Middle frontal gyrus (tissue), 1 donor: ENCODE data around the gene TTC7B.
A peak's percentile ranks its signal among the peaks of the same experiment; 100 is the strongest.
"Not testable (repeated sequence)": the region's sequence is repeated elsewhere in the genome, so short reads cannot be mapped to it uniquely, and the experiment has no call there.

Source experiments
- DNase-seq: peaks from one replicate; pipeline ENCODE4 v3.0.0-alpha.2; 2015; ENCODE audit warnings: low spot score; ENCODE audit errors: extremely low spot score

The TTC7B gene, protein sequence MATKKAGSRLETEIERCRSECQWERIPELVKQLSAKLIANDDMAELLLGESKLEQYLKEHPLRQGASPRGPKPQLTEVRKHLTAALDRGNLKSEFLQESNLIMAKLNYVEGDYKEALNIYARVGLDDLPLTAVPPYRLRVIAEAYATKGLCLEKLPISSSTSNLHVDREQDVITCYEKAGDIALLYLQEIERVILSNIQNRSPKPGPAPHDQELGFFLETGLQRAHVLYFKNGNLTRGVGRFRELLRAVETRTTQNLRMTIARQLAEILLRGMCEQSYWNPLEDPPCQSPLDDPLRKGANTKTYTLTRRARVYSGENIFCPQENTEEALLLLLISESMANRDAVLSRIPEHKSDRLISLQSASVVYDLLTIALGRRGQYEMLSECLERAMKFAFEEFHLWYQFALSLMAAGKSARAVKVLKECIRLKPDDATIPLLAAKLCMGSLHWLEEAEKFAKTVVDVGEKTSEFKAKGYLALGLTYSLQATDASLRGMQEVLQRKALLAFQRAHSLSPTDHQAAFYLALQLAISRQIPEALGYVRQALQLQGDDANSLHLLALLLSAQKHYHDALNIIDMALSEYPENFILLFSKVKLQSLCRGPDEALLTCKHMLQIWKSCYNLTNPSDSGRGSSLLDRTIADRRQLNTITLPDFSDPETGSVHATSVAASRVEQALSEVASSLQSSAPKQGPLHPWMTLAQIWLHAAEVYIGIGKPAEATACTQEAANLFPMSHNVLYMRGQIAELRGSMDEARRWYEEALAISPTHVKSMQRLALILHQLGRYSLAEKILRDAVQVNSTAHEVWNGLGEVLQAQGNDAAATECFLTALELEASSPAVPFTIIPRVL

DNA sequence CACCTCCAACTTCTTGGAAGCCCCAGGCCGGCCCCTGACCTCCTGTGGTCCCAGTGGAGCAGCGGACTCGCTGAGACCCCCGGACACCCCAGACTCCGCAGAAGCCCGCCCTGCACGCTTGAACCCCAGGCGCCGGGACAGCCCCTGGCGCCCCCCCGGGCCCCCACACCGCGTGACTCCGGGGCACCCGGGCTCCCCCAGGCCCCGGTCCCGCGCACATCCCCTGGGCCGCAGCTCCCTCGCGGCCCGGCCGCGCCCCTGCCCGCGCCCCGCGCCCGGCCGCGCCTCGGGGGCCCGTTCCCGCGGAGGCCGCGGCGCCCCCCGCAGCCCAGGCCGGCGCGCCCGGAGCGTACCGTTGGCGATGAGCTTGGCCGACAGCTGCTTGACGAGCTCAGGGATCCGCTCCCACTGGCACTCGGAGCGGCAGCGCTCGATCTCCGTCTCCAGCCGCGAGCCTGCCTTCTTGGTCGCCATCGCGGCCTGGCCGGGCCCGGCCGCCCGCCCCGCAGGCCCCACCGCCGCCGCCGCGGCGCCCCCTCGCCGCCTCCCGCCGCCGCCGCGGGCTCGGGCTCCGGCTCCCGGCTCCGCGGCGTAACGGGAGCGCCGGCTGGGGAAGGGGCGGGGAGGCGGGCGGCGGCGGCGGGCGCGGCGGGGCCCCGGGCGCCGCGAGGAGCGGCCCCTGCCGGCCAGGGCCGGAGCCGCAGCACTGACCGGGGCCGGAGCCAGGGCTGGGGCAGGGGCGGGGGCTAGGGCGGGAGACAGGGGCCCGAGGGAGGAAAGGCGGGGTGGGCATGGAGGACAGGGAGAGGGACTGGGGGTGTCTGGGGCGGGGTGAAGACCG lies at the start of gene TTC7B:
Gene TTC7B, minus strand, starts transcription at position 609 of the 841 bp plus-strand sequence. Its CDS starts 135 bp downstream, at position 474.
- DNase-seq = no peak

DNA sequence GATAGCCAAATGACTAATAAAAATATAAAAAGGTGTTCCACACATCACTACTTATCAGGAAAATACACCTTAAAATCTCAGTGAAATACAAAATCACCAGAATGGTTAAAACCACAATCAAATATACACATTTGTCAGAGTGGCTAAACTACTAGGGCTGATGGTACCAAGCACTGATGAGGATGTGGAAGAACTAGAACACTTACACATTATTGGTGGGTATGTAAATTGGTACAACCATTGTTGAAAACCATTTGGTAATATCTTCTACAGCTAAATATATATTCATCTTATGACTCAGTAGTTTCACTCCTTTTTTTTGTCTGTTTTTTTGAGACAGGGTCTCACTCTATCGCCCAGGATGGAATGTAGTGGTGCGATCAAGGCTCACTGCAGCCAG lies 48.5 kb upstream of the TTC7B start:
- no peak for DNase-seq

DNA sequence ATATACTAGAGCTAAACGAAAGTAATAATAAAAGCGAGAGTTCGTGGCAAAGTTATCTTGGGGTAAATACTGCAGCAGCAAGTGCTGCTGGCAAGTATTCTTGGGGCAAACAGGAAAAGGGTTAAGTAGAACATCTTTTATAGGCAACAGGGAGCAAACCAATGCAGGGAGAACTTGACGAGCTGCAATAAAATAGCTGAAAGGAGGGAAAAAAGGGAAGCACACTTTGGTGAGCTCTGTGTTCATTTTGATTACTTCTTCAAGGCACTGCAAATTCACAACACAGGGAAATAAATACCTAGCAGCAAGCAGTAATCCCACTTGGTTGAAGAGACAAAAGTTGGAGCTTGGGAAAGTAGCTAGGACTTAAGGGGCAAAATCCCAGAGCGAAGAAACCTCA lies 42.3 kb upstream of the TTC7B start:
- no peak for DNase-seq

DNA sequence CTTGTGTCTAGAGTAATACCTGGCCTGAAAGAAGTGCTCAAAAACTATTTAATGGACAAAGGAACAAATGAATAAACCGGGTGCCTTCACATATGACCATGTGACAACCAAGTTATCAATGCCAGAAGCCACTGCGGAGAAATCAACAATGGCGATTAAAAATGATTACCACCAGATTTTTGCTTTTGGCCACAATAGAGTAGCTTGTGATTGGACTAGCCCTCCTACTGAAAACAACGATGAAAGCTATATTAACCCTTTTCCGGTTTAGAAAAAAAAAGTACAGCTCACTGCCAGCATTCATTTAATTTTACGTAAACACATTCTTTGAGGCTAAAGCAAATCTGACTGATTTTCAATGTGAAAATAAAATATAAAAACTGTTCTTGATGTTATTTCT lies 41.6 kb upstream of the TTC7B start:
- no peak for DNase-seq

DNA sequence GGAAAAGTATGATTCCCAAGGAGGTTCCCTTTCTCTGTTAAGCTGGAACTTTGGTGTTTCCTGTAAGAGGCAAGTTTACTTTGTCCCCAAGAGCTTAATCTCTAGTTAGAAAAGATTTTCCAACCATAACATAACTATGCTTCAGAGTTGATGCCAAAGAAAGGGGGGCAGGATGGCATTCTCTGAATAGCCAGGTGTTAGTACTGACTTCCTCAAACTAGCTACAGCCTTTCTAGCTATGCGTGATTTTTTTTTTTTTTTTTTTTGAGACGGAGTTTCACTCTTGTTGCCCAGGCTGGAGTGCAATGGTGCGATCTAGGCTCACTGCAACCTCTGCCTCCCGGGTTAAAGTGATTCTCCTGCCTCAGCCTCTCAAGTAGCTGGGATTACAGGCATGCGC lies 39.9 kb upstream of the TTC7B start:
- DNase-seq = not testable (repeated sequence)

DNA sequence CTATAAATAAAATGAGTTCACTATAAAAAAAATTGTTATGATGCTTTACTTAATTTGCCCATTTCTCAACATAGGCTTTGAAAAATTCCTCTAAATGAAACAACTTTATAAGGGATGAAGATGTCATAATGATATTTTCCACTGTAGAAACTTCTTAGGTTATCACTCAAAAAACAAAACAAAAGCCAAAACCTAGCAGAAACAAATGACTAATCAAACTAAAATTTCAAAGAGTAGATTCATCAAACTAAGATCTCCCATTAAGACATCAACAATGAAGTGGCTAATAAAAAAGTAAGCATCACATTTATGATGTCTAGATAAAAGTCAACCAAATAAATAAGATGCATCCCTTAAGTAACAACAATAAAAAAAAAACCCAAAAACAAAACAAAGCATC lies 36.9 kb upstream of the TTC7B start:
- no peak for DNase-seq

DNA sequence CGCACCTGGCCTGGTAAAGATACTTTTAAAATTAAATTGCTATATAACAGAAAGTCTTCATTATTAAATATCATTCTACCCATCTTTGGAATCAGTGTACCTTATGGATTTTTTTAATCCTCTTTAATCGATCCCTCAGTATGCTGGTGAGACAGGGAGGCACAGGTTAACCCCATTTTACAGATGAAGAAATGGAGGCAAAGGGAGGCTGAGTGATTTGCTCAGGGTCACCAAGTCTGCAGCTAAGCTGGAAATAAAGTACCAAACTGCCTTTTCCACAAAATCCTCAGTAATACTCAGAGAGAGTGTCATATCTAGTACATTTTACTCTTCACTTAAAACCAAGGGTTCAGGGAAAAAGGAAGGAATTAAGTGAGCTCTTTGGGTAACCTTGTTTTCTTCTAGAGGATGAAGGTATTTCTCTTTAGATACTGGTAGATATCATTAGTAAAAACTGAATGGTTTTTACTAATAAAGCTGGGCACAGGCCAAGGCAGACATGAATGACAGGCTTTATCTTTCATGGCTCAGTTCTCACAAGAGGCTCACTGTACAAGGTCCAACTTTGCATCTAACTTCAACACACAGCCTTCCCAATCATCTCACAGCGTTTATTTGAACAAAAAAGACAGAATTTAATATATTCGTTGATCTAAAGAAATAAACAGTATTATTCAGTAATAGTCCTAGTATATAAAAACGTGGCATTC lies 35.3 kb upstream of the TTC7B start:
- no peak for DNase-seq

DNA sequence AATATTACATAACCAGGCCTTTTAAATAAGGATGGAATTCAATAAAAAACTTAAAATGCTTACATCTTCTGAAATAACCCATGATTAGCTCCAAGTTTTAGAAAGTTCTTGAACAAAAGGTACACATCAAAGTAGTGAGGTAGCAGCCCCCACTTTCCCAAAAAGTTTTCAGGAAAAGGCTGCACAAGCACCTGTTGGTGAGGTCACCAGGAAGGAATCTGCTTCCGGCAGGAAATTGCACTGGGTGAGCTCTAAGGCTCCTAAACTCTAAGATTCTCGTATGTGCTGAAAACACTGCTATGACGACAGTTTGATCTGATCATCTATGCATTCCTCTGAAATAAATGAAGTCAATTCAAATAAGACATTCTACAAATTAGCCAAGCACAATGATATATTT lies 34.3 kb upstream of the TTC7B start:
- DNase-seq = no peak

DNA sequence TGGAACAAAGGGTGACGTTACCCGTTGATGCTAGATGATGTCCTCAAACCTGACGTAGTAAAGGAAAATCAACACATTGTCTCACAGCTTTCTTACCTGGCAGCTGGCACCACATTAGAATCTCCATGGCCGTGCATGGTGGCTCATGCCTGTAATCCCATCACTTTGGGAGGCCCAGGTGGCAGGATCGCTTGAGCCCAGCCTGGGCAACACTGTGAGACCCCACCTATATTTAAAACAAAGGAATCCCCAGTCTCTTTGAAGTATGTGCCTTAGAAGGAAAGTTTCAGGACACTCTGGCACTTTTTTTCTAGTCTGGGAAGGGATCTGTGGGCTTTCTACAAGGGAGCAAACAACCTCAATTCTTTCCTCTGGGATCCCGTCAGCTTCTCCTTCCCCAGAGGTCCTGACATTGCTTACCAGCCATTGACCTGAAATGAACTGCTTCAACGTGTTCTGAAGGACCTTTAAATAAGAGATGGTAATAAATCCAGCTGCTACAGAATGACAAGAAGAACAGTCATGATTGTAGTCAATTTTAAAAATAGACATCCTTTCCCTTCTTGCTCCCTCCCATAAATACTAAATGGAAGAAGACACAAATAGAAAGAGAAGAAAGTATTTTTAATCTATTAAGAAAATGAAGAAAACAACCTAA lies 33.7 kb upstream of the TTC7B start:
- DNase-seq = no peak

DNA sequence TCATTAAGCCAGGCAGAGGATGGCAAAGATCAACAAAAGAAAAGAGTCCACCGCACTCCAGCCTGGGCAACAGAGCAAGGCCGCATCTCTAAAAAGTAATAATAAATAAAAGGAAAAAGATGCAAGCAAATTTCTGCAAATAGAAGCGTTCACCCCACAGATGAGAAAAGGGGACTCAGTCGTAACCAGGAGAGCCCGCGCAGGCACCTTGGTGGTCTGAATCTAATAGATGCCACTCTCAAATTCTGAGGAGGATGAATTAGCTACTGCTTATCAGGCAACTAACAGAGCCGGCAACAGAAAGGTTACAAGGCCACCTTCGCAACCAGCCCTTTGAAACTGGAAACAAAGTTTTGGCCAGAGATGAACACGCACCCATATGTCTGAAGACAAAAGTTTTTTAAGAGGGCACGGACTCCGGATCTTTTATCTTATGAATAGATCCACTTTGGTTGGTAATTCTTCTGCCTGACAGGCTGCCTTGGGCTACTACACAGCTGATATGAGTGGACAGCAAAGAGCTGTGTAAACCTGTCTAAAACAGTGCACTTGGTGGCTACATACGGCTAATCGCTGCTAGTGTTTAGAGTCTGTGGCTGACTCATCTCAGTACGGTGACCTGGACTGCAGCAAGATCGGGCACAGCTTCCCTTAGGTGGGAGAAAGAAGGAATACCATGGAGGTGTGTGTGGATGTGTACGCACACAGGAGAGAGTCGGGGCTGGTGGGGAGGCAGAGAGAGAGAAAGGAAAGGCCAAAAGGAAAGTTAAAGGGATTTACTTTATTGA lies 32.9 kb upstream of the TTC7B start:
- DNase-seq = no peak

DNA sequence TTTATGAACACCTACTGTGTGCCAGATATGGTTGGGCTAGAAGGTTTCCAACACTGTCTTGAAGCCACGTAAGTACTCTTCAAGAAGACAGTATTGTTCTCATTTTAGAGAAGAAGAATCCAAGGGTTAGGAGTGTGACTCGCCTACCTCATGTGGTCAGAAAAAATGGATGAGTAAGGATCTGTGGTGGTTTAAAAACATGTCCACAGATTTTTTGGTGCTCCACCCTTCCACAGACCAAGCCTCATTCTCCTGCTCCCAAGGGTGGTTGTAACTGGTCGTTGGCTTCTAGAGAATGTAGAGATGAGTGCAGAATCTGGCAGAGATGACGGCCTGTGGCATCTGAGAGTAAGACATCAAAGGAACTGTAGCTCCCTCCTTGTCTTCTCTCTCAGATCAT lies 30.3 kb upstream of the TTC7B start:
- DNase-seq = no peak

DNA sequence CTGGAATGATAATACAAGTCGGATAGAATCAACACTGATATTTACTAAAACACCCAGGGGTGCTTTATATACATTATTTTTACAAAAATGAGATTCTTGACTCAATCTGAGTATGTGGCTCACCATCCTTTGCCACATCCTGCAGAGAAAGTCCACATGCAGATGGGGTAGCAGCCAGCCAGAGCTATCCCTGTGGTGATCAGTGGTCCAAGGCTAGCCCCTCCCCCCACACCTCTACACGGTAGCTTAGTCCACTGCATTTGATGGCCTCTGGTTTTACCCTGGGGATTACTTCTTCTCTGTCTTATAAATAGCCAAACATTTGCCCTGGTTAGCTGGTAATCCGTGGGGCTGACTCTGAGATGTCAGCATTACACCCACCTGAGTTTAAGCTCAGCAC lies 28.1 kb upstream of the TTC7B start:
- no peak for DNase-seq

DNA sequence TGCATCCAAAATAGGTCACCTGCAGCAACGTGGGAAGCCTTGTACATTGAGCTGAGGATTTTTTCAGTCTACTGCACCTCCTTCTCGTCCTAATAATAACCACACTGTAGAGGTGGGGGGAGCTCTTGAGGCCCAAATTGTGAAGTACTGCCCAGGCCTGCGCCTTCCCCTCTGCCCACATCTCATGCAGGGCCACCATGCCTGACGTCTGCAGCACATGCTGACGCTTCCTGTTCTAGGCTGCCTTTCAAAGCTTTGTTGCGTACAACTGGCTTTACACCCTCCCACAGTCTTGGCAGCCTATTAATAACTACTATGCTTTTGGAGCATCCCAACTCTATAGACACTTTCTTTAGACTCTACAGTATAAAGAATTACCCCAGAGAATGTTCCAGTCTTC lies 26.5 kb upstream of the TTC7B start:
- DNase-seq = peak; percentile 62

DNA sequence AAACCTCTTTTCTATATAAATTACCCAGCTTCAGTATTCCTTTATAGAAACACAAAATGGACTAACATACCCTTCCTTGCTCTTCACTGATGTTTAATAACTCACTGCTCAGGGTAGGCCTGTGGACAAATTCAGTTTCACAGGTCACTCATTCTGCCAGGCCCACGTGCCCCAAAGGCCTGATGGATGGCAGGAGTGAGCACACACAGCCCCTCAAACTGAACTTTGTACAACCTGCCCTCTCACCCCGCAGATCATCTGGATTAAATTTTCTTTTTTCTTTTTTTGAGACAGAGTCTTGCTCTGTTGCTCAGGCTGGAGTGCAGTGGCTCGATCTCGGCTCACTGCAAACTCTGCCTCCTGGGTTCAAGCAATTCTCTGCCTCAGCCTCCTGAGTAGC lies 24.4 kb upstream of the TTC7B start:
- not testable (repeated sequence) for DNase-seq

DNA sequence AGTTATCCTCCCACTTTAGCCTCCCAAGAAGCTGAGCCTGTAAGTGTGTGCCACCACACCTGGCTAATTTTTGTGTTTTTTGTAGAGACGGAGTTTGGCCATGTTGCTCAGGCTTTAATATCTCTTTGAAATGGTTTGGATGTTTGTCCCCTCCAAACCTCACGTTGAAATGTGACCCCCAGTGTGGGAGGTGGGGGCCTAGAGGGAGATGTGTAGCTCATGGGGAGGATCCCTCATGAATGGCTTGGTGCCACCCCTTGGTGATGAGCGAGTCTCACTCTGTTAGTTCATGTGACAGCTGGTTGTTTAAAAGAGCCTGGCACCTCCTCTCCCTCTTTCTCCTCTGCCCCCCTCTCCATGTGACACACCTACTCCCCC lies 23.6 kb upstream of the TTC7B start:
- no peak for DNase-seq

DNA sequence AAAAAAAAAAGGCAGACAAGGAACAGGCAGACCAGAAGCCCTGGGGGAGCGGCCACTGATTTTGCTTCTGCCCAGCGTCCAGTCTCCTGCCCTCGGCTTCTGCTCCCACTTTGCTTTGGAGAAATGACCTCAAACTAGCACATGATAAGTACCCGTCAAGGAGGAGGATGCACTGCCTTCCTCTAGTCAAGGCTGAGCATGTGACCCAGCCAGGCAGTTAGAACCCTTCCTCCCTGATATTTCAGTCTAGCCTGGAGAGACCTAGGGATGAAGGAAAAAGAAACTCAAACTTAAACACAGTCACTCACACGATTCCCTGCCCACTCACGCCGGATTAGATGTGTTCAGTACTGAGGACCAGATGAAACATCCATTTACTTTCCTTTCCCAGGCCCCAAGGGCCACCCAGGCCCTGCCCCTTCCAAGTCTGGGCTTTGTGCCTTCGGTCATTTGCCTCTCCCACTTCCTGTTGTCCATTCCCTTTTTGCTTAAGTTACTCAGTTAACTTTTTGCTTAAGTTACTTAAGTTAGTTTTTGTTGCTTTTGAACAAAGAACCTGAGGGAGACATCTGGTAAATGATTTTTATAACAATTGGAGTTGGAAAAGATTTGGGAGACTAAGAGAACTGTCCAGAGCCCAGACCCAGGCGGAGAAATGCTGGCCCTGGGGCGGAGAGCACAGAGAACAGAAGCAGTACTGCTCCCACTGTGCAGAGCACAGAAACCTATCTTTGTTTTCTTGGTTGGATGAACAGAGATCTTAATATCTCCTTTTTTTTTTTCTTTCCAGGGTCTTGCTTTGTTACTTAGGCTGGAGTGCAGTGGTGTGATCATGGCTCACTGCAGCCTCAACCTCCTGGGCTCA lies 23.0 kb upstream of the TTC7B start:
- DNase-seq = no peak

DNA sequence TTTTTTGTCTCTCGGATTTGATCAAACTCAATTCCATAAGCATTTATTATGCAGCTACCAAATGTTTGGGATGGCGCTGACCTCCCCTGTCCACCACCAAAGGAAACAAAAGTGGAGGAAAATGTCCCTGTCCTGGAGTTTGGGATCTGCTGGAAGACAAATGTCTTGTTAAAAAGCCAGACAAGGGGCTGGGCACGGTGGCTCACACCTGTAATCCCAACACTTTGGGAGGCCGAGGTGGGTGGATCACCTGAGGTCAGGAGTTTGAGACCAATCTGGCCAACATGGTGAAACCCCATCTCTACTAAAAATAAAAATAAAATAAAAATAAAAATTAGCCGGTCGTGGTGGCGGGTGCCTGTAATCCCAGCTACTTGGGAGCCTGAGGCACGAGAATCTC lies 22.3 kb upstream of the TTC7B start:
- DNase-seq = not testable (repeated sequence)

DNA sequence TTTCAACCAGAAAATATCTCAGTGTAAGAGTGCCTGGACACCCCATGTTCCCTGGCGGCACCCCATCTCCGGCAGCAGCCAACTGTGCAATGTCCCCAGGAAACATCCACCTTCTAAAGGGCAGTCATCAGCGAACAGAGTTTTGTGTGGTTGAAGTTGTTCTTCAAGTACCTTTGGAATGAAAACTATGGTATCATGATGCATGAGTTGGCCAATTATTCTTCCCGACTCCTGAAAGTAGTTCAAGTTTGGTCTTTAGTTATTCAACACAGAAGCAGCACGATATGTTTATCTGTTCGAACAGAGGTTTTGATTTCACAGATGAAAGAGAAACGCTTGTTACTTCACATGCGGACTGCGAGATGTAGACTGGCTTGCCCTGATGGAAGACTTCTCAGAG lies 21.1 kb upstream of the TTC7B start:
- DNase-seq = no peak

DNA sequence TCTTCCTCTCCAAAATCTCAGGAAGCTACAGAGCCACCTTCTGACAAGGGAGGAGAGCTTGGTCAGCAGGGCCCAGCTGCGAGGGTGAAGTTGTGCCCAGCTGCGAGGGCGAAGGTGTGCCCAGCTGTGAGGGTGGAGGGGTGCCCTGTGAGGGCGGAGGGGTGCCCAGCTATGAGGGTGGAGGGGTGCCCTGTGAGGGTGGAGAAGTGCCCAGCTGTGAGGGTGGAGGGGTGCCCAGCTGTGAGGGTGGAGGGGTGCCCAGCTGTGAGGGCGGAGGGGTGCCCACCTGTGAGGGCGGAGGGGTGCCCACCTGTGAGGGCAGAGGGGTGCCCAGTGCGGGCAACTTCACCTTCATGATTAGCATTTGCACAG lies 20.4 kb upstream of the TTC7B start:
- no peak for DNase-seq
